GM12878 (cell line): ENCODE data around the gene DESI1. TPM values are rescaled to one million over a fixed set of nuclear protein-coding genes. Genes with fewer than 3 reads are reported as not detected.
A peak's percentile ranks its signal among the peaks of the same experiment; 100 is the strongest.

Experiments used
- BACH1 ChIP-seq: fragments of 450-650 bp; IDR thresholded peaks from 2 replicates; pipeline ENCODE4 v1.6.1; 2017; ENCODE audit warnings: mild to moderate bottlenecking, borderline replicate concordance
- BCL11A ChIP-seq: IDR thresholded peaks from 2 replicates; pipeline ENCODE4 v1.6.1; 2011; ENCODE audit warnings: low read depth, low read length
- BRCA1 ChIP-seq: IDR thresholded peaks from 2 replicates; pipeline ENCODE4 v1.6.1; 2011; ENCODE audit warnings: low read depth, low read length, improper control_type of control experiment
- ETV6 ChIP-seq, 2 experiments: fragments of 450-650 bp in 1 of 2; IDR thresholded peaks in 1 of 2; conservative IDR thresholded peaks in 1 of 2; 2 replicates each; pipeline ENCODE4 v1.6.1; 2014; ENCODE audit warnings: antibody characterized with exemption in 1 of 2, borderline replicate concordance in 1 of 2, low read depth in 1 of 2, mild to moderate bottlenecking in 1 of 2, moderate library complexity in 1 of 2
- EZH2 ChIP-seq: IDR thresholded peaks from 2 replicates; pipeline ENCODE4 v1.6.1; 2012; ENCODE audit warnings: low read depth, mild to moderate bottlenecking, control low read depth, inconsistent platforms, low read length, borderline replicate concordance; ENCODE audit not compliant: control insufficient read depth
- GATAD2B ChIP-seq: fragments of 450-650 bp; conservative IDR thresholded peaks from 2 replicates; pipeline ENCODE4 v1.6.1; 2017; ENCODE audit warnings: low read depth, mild to moderate bottlenecking, moderate library complexity
- MEF2A ChIP-seq: IDR thresholded peaks from 2 replicates; pipeline ENCODE4 v1.6.1; 2011; ENCODE audit warnings: low read depth, mild to moderate bottlenecking, low read length, moderate library complexity; ENCODE audit not compliant: insufficient read depth
- MEF2B ChIP-seq: fragments of 450-650 bp; IDR thresholded peaks from 2 replicates; pipeline ENCODE4 v1.6.1; 2018; ENCODE audit warnings: mild to moderate bottlenecking, moderate library complexity; ENCODE audit not compliant: partially characterized antibody, poor library complexity, severe bottlenecking
- NBN ChIP-seq: fragments of 450-650 bp; IDR thresholded peaks from 2 replicates; pipeline ENCODE4 v1.6.1; 2016
- NR2C2 ChIP-seq: IDR thresholded peaks from 2 replicates; pipeline ENCODE4 v1.6.1; 2011; ENCODE audit warnings: borderline replicate concordance, low read depth; ENCODE audit not compliant: control insufficient read depth, insufficient read length
- PAX8 ChIP-seq: fragments of 450-650 bp; IDR thresholded peaks from 2 replicates; pipeline ENCODE4 v1.6.1; 2017; ENCODE audit warnings: mild to moderate bottlenecking, moderate library complexity
- POLR2A ChIP-seq: IDR thresholded peaks from 2 replicates; pipeline ENCODE4 v1.6.1; 2011; ENCODE audit warnings: low read depth, mild to moderate bottlenecking, low read length
- RB1 ChIP-seq: fragments of 450-650 bp; formaldehyde crosslinking; IDR thresholded peaks from 2 replicates; pipeline ENCODE4 v1.6.1; 2017; ENCODE audit warnings: mild to moderate bottlenecking, borderline replicate concordance
- RELA ChIP-seq: fragments of 450-650 bp; IDR thresholded peaks from 2 replicates; pipeline ENCODE4 v1.8.0; 2014; ENCODE audit warnings: borderline replicate concordance; ENCODE audit not compliant: partially characterized antibody
- SMAD1 ChIP-seq: fragments of 450-650 bp; IDR thresholded peaks from 2 replicates; pipeline ENCODE4 v1.6.1; 2018; ENCODE audit warnings: mild to moderate bottlenecking, low read depth; ENCODE audit not compliant: partially characterized antibody
- SMC3 ChIP-seq: IDR thresholded peaks from 2 replicates; pipeline ENCODE4 v1.6.1; 2011; ENCODE audit warnings: low read length, improper control_type of control experiment, borderline replicate concordance
- TARDBP ChIP-seq: IDR thresholded peaks from 2 replicates; pipeline ENCODE4 v1.6.1; 2016; ENCODE audit warnings: borderline replicate concordance
- TBL1XR1 ChIP-seq: IDR thresholded peaks from 2 replicates; pipeline ENCODE4 v1.6.1; 2012; ENCODE audit warnings: low read depth, low read length, improper control_type of control experiment
- YY1 ChIP-seq: IDR thresholded peaks from 2 replicates; pipeline ENCODE4 v1.6.1; 2011; ENCODE audit warnings: low read depth, mild to moderate bottlenecking, low read length
- ZBED1 ChIP-seq: IDR thresholded peaks from 2 replicates; pipeline ENCODE4 v1.6.1; 2016; ENCODE audit warnings: borderline replicate concordance
- polyA plus RNA-seq, 11 experiments: library from polyadenylated mRNA; depleted of rRNA in 4 of 11; unstranded in 6 of 11; stranded (reverse) in 5 of 11; fragments of >200 nt; fragmentation: Nextera tagmentation in 4 of 11; fragmentation: Illumina TruSeq in 1 of 11; extraction: Ambion mirVana in 4 of 11; extraction: Trizol in 1 of 11; gene quantifications; 1 replicate in 1 of 11; 2 replicates in 10 of 11; pipeline versions ENCODE4 v1.2.1 to v1.2.3, GENCODE V29; 2011 to 2016; ENCODE audit warnings: inconsistent platforms in 2 of 11, missing spikeins in 2 of 11, low read depth in 1 of 11
- total RNA-seq, 4 experiments: library from RNA; depleted of rRNA in 3 of 4; stranded (reverse); fragments of >200 nt in 3 of 4; fragmentation: Illumina TruSeq in 1 of 4; extraction: Trizol in 1 of 4; gene quantifications; 2 replicates each; pipeline versions ENCODE4 v1.2.1 to v1.2.3, GENCODE V29; 2013 to 2021
- TF ChIP-seq, protein P1 (sequence below): fragments of 150-350 bp; IDR thresholded peaks from 2 replicates; pipeline ENCODE4 v1.6.1; 2016; ENCODE audit warnings: low read depth, low read length
- TF ChIP-seq, protein P2 (sequence below): IDR thresholded peaks from 2 replicates; pipeline ENCODE4 v1.6.1; 2011; ENCODE audit warnings: mild to moderate bottlenecking, low read depth, low read length, moderate library complexity; ENCODE audit not compliant: insufficient replicate concordance
- TF ChIP-seq, protein P3 (sequence below): fragments of 450-650 bp; IDR thresholded peaks from 2 replicates; pipeline ENCODE4 v1.6.1; 2017; ENCODE audit warnings: mild to moderate bottlenecking, low read depth, inconsistent platforms; ENCODE audit not compliant: poor library complexity, severe bottlenecking

DESI1 gene
- total and polyA plus RNA-seq, 10 of the 15 experiments (the other 5 are each of a cell fraction or from before 2014, with no cell fraction given) = 8.0 to 76.8 (median 40.6) TPM

DNA sequence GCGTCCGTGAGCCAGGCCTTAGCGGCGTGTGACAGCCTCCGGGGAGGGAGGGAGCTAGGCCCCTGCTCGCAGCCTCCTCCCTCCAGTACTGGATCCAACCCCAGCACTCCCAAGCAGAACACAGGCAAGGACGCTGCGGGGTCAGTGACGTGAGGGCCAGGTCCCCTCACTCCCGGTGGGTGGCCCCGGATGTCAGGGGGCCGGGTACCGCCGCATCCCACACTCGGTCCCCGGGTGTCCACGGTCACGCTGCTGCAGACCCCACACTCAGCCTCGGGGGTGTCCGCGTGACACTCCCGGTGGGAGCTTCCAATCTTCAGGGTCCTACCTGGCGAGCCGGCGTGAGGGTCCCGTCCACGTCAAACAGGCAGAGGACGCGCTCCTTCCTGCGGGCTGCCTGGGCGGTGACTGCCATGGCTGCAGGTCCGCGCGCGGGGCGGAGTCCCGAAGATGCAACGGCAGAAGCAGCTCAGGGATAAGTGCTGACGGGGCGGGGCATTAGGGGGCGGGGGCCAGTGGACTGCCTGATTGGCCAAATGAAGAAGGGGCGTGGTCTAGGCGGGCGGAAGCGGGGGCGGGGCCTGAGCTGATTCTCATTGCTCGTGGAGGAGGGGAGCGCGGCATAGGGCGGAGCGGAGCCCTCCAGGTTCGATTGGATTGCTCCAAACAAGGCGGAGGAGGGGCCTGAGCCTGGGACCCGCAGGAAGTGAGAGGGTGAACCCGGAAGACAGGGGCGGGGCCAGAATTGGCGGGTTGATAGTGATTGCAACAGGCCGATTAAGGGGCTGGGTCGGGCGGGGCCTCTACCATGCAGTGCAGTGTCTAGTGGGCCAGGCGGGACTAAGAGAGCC lies 31.2 kb downstream of the DESI1 start, which contains the start of gene PMM1 (continued):
- 0 out of 2 replicates have a peak, but pooled peaks have one; percentile 7 for TF ChIP-seq NBN
- TF ChIP-seq, protein P1, sequence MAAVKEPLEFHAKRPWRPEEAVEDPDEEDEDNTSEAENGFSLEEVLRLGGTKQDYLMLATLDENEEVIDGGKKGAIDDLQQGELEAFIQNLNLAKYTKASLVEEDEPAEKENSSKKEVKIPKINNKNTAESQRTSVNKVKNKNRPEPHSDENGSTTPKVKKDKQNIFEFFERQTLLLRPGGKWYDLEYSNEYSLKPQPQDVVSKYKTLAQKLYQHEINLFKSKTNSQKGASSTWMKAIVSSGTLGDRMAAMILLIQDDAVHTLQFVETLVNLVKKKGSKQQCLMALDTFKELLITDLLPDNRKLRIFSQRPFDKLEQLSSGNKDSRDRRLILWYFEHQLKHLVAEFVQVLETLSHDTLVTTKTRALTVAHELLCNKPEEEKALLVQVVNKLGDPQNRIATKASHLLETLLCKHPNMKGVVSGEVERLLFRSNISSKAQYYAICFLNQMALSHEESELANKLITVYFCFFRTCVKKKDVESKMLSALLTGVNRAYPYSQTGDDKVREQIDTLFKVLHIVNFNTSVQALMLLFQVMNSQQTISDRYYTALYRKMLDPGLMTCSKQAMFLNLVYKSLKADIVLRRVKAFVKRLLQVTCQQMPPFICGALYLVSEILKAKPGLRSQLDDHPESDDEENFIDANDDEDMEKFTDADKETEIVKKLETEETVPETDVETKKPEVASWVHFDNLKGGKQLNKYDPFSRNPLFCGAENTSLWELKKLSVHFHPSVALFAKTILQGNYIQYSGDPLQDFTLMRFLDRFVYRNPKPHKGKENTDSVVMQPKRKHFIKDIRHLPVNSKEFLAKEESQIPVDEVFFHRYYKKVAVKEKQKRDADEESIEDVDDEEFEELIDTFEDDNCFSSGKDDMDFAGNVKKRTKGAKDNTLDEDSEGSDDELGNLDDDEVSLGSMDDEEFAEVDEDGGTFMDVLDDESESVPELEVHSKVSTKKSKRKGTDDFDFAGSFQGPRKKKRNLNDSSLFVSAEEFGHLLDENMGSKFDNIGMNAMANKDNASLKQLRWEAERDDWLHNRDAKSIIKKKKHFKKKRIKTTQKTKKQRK = no peak
- TF ChIP-seq RB1 = no peak; the same call in 1 of the 2 replicates
- TF ChIP-seq MEF2A = no peak
- no peak for TF ChIP-seq PAX8
- TF ChIP-seq NR2C2 = no peak
- TF ChIP-seq SMAD1 = no peak
- TF ChIP-seq RELA = no peak
- TF ChIP-seq, protein P2, sequence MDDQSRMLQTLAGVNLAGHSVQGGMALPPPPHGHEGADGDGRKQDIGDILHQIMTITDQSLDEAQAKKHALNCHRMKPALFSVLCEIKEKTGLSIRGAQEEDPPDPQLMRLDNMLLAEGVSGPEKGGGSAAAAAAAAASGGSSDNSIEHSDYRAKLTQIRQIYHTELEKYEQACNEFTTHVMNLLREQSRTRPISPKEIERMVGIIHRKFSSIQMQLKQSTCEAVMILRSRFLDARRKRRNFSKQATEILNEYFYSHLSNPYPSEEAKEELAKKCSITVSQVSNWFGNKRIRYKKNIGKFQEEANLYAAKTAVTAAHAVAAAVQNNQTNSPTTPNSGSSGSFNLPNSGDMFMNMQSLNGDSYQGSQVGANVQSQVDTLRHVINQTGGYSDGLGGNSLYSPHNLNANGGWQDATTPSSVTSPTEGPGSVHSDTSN = no peak
- TF ChIP-seq ETV6 (conservative IDR thresholded peaks at IDR 0.05 in 1 of 2, IDR thresholded peaks at IDR 0.05 in 1 of 2; ENCODE audit: borderline replicate concordance in 1 of 2, low read depth in 1 of 2) = no peak
- TF ChIP-seq TBL1XR1 = no peak
- peak; percentile 61; the same call in 1 of the 2 replicates for TF ChIP-seq GATAD2B
- no peak for TF ChIP-seq EZH2
- TF ChIP-seq TARDBP = no peak
- TF ChIP-seq, protein P3, sequence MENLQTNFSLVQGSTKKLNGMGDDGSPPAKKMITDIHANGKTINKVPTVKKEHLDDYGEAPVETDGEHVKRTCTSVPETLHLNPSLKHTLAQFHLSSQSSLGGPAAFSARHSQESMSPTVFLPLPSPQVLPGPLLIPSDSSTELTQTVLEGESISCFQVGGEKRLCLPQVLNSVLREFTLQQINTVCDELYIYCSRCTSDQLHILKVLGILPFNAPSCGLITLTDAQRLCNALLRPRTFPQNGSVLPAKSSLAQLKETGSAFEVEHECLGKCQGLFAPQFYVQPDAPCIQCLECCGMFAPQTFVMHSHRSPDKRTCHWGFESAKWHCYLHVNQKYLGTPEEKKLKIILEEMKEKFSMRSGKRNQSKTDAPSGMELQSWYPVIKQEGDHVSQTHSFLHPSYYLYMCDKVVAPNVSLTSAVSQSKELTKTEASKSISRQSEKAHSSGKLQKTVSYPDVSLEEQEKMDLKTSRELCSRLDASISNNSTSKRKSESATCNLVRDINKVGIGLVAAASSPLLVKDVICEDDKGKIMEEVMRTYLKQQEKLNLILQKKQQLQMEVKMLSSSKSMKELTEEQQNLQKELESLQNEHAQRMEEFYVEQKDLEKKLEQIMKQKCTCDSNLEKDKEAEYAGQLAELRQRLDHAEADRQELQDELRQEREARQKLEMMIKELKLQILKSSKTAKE = no peak
- TF ChIP-seq BCL11A = no peak
- no peak for TF ChIP-seq BRCA1
- peak; percentile 96 for TF ChIP-seq POLR2A
- no peak for TF ChIP-seq MEF2B
- TF ChIP-seq ZBED1 = no peak
- peak; percentile 64; the same call in 1 of the 2 replicates for TF ChIP-seq BACH1
- peak; percentile 81 for TF ChIP-seq YY1
- TF ChIP-seq SMC3 = no peak
